Effector memory CD8-positive, alpha-beta T cell (primary cell): ENCODE data around the gene RIC8A.

ENCODE experiments used
- ATAC-seq: fragments of 150-1000 bp; cut with Tn5 transposase; replicated peaks from 2 replicates; pipeline ENCODE4 v1.10.0; 2021; ENCODE audit warnings: mild to moderate bottlenecking, moderate library complexity
- DNase-seq, 3 experiments: peaks; one replicate each; pipeline ENCODE4 v3.0.0; 2021
- H3K27ac Mint-ChIP-seq, 2 donors: one replicate each; pipeline ENCODE4 v1.8.0; 2022; ENCODE audit warnings: mild to moderate bottlenecking in 2 of 2, mixed read lengths in 2 of 2, moderate library complexity in 2 of 2
- H3K27me3 Mint-ChIP-seq, 2 donors: one replicate each; pipeline ENCODE4 v1.8.0; 2022; ENCODE audit warnings: mixed read lengths in 2 of 2
- H3K36me3 Mint-ChIP-seq: one replicate; pipeline ENCODE4 v1.8.0; 2022; ENCODE audit warnings: mild to moderate bottlenecking, moderate library complexity, mixed read lengths; ENCODE audit not compliant: insufficient read depth
- H3K4me1 Mint-ChIP-seq, 2 donors: one replicate each; pipeline ENCODE4 v1.8.0; 2022; ENCODE audit warnings: low read depth in 2 of 2, mixed read lengths in 2 of 2
- H3K4me3 Mint-ChIP-seq, 2 donors: one replicate each; pipeline ENCODE4 v1.8.0; 2022; ENCODE audit warnings: mild to moderate bottlenecking in 2 of 2, mixed read lengths in 2 of 2, moderate library complexity in 2 of 2
- H3K9me3 Mint-ChIP-seq, 2 donors: one replicate each; pipeline ENCODE4 v1.8.0; 2022; ENCODE audit warnings: mixed read lengths in 2 of 2

RIC8A gene

DNA sequence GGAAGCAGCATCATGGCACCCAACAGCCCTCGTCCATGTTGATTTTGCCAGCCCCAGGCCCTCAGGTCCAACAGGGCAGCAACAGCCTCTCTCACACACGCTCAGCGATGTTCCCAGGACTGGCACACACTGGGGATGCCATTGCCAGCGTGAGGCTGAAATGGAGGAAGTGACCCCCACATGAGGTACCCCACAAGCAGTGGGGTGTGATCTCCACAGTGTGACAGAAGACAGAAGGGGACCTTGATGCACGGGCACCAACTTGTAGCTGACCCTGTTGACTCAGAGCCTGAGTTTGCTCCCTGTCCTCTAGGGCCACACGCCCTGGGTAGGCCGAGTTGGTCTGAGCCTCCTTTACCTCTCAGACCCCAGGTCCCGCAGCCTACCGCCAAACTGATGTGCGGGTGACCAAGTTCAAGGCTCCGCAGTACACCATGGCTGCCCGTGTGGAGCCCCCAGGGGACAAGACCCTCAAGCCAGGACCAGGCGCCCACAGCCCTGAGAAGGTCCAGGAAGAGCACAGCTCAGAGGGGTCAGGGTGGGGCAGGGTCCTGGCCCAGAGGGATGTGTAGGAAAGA lies 8.4 kb upstream of the RIC8A start:
- no peak for ATAC-seq
- Mint-ChIP-seq H3K4me3 (no peak overlapping the region), H3K9me3 (no peaks in the 10 kb centered on the region), H3K27me3 (no peaks in the 10 kb centered on the region), H3K4me1 (peaks cover 19 to 22% of the 10 kb centered on the region in 2 donors), H3K27ac (peak overlapping the region in 1 of 2 donors; percentile 48), H3K36me3 (peaks cover 10% of the 10 kb centered on the region)
- no peak for DNase-seq

DNA sequence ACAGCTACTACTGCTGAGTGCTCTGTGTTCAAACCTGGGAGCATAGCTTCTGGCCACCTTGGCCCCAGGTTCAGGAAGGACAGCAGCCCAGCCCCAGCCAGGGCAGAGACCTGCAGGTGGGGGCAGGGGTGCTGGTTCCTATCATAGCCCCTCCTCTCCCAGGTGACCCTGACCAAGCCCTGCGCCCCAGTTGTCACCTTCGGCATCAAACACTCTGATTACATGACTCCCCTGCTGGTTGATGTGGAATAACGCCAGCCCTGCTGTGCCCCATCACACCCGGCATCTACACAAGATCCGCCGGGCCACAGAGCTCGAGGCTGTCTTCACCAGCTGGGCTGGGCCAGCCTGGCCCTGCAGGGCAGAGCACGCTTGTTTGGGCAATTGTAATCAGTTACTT lies 7.7 kb upstream of the RIC8A start:
- Mint-ChIP-seq H3K27me3 (no peaks in the 10 kb centered on the region), H3K4me3 (no peak overlapping the region), H3K36me3 (peaks cover 10% of the 10 kb centered on the region), H3K9me3 (no peaks in the 10 kb centered on the region), H3K4me1 (peaks cover 22 to 23% of the 10 kb centered on the region in 2 donors), H3K27ac (peak overlapping the region in 1 of 2 donors; percentile 29)
- DNase-seq: no peak
- no peak for ATAC-seq

DNA sequence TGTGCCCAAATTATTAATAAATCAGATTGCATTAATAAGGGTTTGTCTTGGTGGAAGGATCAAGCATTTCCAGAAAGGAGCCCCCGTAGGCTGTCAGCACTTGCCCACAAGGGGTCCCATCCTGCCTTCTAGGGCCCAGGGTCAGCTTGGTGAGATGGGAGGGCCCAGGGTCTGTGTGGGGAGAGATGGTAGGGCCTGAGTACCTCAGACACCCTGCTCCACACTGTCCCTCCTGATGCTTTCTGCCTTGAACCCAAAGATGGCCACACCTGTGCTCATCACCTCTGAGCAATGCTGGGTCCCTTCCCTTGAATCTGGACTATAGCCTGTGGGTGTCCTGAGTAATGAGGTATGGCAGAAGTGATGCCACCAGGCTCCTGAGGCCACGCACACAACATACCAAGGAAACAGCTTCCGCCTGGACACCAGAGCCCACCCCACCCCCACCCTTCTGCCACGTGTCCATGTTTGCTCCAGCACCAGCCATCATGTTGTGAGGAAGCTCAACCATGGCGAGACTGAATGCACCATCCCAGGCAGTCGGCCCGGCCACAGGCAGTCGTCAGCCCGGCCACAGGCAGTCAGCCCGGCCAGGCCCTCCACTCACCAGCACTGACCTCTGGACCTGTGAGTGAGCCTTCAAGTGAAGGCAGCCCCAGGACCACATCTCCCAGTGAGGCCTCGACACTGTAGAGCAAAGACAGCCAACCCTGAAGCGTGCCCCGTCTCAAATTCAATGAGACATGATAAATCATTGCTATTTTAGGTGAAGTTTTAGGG lies 7.1 kb upstream of the RIC8A start:
- ATAC-seq (no peak), DNase-seq (no peak)
- Mint-ChIP-seq H3K4me1 (peaks cover 22 to 25% of the 10 kb centered on the region in 2 donors), H3K9me3 (no peaks in the 10 kb centered on the region), H3K36me3 (peaks cover 15% of the 10 kb centered on the region), H3K4me3 (no peak overlapping the region), H3K27me3 (no peaks in the 10 kb centered on the region), H3K27ac (peak overlapping the region in 1 of 2 donors; percentile 29)

DNA sequence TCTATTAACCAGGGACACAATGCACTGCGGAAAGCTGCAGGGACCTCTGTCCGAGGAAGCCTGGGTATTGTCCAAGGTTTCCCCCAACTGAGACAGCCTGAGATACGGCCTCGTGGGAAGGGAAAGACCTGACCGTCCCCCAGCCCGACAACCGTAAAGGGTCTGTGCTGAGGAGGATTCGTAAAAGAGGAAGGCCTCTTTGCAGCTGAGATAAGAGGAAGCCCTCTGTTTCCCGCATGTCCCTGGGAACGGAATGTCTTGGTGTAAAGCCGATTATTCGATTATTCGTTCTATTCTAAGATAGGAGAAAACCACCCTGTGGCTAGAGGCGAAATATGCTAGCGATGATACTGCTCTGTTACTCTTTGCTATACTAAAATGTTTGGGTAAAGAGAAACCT lies 5.5 kb upstream of the RIC8A start:
- ATAC-seq: no peak
- peaks cover 34 to 38% of the 10 kb centered on the region in 2 donors for H3K4me1 Mint-ChIP-seq

DNA sequence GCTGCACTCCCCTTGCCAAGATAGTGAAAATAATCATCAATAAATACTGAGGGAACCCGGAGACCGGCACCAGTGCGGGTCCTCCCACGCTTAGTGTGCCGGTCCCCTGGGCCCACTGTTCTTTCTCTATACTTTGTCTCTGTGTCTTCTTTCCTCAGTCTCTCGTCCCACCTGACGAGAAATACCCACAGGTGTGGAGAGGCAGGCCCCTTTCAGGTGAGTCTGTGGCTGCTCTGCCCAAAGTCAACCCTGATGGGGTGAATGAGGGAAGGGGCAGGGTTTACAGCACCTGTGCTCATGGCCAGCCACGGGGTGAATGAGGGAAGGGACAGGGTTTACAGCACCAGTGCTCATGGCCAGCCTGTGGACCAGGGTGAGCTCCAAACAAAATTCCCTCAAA lies 5.0 kb upstream of the RIC8A start:
- Mint-ChIP-seq H3K27ac (peak overlapping the region; percentile 47 to 88), H3K27me3 (no peaks in the 10 kb centered on the region), H3K36me3 (peaks cover 33% of the 10 kb centered on the region), H3K4me1 (peaks cover 38 to 42% of the 10 kb centered on the region in 2 donors), H3K4me3 (no peak overlapping the region), H3K9me3 (no peaks in the 10 kb centered on the region)
- DNase-seq: no peak
- ATAC-seq: no peak

More for the DNA sequence above, 5.5 kb upstream of the RIC8A start:
- DNase-seq: no peak
- Mint-ChIP-seq H3K4me3 (no peak overlapping the region), H3K36me3 (peaks cover 28% of the 10 kb centered on the region), H3K27me3 (no peaks in the 10 kb centered on the region), H3K27ac (peak overlapping the region; percentile 47 to 88), H3K9me3 (no peaks in the 10 kb centered on the region)

DNA sequence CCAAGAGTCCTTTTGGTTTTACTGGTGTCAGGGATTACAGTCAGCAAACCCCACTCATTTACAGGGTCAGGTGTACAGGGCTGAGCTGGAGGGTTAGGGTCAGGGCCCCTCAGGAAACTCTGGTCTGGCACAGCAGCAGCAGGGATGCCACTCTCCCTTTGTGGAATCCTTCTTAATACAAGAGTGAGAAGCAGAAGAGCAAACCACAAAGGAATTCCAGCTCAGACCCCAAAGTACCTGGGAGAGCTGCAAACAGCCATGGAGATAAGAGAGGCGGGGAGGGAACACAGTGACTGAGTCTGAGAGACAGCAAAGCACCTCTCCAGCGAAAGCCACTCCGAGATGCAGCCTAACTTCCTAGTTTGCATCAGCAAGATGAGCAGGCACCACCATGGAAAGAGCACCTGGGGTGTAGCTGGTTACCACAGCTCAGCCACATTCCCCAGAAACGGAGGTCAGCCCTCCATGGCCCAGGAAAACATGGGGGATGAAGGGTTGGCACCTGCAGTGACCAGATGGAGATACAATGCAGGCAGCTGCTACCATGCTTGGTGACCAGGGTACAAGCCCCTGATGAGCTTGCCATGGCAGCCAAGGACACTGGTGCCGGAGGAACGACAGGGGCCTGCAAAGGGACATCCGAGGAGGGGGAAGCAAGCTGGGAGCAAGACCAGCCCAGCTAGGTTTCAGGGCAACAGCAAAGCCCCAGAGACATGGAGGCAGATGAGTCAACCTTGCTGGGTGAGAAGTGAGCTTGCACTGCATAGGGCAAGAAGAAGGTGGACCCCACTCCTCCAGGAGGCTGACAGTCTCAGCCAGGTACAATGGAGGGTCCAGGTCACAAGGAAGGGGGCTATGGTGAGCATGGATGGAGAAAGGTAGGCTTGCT lies 4.2 kb upstream of the RIC8A start:
- Mint-ChIP-seq H3K4me3 (no peak overlapping the region), H3K27ac (peak overlapping the region; percentile 47 to 88), H3K9me3 (no peaks in the 10 kb centered on the region), H3K4me1 (peaks cover 46 to 48% of the 10 kb centered on the region in 2 donors), H3K36me3 (peaks cover 38% of the 10 kb centered on the region), H3K27me3 (no peaks in the 10 kb centered on the region)
- ATAC-seq (no peak), DNase-seq (no peak)

DNA sequence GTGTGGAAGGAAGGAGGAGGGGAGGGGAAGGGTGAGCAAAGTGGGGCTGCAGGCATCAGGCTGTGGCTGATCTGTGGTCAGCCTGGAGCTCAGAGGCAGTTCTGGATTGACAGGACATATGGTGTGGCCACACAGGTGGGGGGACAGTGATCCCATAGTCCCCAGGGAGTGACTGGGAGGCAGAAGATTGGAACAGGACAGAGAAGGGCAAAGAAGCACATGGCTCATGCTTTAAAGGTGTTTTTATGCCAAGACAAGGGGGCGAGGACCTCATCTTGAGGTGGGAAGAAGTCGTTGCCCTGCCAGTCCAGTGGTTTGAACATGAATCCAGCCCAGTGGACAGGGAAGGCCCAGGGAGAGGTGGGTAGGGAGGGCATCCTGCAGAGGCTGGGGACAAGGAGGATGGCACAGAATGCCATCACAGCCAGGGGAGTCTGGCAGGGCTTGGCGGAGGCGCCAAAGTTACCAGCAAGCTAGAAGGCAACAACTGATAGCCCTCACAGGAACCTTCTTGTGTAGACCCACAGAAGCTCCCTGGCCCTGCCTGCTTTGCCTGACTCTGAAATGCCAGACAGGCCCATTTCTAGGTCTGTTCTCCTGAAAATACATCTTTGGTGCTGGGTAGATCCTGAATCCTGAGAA lies 3.4 kb upstream of the RIC8A start:
- H3K4me3 Mint-ChIP-seq: no peak overlapping the region
- H3K27ac Mint-ChIP-seq: peak overlapping the region in 1 of 2 donors; percentile 88
- H3K4me1 Mint-ChIP-seq: peaks cover 47 to 49% of the 10 kb centered on the region in 2 donors
- no peak for DNase-seq
- peaks cover 44% of the 10 kb centered on the region for H3K36me3 Mint-ChIP-seq
- no peaks in the 10 kb centered on the region for H3K9me3 Mint-ChIP-seq
- no peak for ATAC-seq
- H3K27me3 Mint-ChIP-seq: no peaks in the 10 kb centered on the region

DNA sequence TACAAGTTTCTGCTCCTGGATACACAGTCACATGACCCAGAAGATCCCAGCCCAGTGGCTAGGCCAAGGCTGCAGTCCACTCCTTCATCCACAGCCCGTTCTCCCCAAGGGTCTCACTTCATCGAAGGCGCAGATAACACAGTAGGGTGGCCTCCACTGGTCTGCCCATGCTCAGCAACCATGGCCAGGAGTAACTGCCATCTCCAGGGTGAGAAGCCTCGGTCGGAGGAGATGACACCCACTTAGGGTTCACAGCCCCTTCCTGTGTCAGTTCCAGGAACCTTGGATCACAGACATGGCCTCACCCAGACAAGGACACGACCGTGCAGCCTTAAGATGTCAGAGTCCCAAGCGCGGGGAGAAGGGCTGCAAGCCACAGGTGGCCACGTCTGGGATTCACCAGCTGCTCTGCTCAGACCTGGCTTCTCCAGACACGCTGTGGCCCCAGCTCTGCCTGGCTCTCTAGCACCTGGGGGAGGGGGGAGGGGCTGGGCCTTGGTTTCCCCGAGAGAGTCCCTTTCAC lies 2.9 kb upstream of the RIC8A start:
- DNase-seq: no peak
- no peak overlapping the region for H3K27ac Mint-ChIP-seq
- peaks cover 45% of the 10 kb centered on the region for H3K36me3 Mint-ChIP-seq
- H3K27me3 Mint-ChIP-seq: no peaks in the 10 kb centered on the region
- peak overlapping the region in 1 of 2 donors; percentile 33 for H3K4me3 Mint-ChIP-seq
- no peaks in the 10 kb centered on the region for H3K9me3 Mint-ChIP-seq
- H3K4me1 Mint-ChIP-seq: peaks cover 47 to 49% of the 10 kb centered on the region in 2 donors
- ATAC-seq: no peak

DNA sequence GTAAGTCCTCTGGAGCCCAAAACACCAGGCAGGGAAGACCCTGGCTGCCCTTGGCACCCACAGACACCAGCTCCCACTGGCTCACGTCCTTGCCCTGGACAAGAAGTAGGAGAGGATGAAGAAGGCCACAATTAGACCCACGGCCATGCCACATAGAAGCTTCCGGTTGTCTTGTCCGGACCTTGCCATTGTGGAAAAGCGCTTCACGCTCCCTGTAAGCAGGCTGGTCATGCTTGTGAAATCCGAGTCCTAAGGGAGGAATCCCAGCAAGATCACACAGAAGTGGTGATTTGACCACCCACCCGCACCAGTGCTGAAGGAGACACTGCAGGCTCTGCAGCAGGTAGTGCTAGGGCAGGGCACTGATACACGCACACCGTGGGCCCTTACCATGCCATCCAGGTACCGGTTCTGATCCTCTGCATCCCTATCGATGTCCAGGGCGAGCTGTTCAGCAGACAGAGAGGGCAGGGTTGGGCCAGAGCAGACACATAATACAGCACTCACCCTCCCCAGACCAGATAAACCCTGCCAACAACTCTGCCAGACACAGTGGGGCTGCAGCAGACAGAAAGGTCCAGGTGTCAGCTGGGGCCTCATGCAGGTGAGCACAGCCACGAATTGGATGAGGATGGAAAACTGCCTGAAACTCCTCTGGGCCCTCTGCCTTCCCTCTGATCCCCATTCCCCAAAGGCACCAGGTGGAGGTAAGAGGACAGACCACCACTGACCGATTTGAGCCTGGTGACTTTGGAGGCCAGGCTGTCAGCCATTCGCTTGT lies 2.1 kb upstream of the RIC8A start:
- Mint-ChIP-seq H3K4me1 (peaks cover 52 to 56% of the 10 kb centered on the region in 2 donors), H3K27me3 (no peaks in the 10 kb centered on the region), H3K9me3 (no peaks in the 10 kb centered on the region), H3K27ac (peak overlapping the region in 1 of 2 donors; percentile 97), H3K36me3 (peaks cover 51% of the 10 kb centered on the region), H3K4me3 (peak overlapping the region in 1 of 2 donors; percentile 92)
- DNase-seq (no peak), ATAC-seq (no peak)

DNA sequence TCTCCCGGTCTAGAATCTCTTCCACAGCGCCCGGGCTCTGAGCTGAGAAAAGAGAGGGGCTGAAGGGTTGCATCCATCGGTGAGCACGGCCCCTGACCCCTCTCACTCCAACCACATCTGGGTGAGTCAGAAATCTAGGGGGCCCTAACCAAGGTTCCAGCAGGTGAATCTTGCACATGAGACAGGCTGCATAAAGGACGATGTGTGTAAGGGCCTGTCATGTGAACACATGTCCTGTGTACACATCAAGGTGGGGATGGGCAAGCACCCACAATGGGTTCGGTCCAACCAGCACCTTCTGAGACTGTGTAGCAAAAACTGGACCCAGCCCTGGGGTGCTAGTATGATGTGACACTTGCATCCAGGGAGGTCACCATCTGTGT lies 1.5 kb upstream of the RIC8A start:
- no peaks in the 10 kb centered on the region for H3K27me3 Mint-ChIP-seq
- H3K9me3 Mint-ChIP-seq: no peaks in the 10 kb centered on the region
- no peak for DNase-seq
- no peak for ATAC-seq
- H3K4me3 Mint-ChIP-seq: peak overlapping the region; percentile 92 to 94
- peaks cover 51% of the 10 kb centered on the region for H3K36me3 Mint-ChIP-seq
- H3K4me1 Mint-ChIP-seq: peaks cover 54 to 56% of the 10 kb centered on the region in 2 donors
- H3K27ac Mint-ChIP-seq: peak overlapping the region; percentile 97 to 98

DNA sequence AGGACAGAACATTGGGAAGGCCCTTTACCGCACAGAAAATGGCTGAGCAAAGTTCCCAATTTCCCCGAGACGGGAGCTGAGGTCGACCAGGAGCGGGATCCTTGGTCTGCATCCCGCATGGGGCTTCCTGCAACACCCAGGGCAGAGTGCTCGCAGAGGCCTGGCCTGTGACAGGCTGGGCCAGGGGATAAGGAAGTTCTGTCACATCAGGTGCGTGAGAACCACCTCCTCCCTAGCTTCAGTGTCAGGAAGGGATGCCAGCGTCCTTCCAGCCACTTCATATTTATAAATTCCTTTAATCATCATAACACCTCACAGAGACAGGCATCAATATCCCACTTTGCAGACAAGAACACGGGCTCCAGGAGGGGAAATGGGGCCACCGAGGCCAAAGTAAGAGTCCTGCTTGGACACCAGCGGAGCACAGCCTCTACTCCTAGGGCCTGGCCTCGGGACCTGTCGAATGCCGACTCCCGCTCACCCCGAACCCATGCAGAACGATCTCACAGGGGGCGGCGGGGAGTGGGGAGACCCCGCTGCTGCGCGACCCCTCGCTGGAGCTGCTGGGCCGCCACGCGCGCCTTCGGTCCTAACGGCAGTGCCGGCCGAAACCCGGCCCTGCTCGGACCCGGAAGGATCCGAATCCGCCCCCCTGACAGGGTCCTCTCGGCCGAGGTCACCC lies 841 bp upstream of the RIC8A start:
- peaks cover 56% of the 10 kb centered on the region for H3K36me3 Mint-ChIP-seq
- DNase-seq: no peak
- H3K27me3 Mint-ChIP-seq: no peaks in the 10 kb centered on the region
- H3K27ac Mint-ChIP-seq: peak overlapping the region; percentile 97 to 98
- H3K4me3 Mint-ChIP-seq: peak overlapping the region; percentile 92 to 94
- H3K4me1 Mint-ChIP-seq: peaks cover 56 to 58% of the 10 kb centered on the region in 2 donors
- no peak for ATAC-seq
- H3K9me3 Mint-ChIP-seq: no peaks in the 10 kb centered on the region

DNA sequence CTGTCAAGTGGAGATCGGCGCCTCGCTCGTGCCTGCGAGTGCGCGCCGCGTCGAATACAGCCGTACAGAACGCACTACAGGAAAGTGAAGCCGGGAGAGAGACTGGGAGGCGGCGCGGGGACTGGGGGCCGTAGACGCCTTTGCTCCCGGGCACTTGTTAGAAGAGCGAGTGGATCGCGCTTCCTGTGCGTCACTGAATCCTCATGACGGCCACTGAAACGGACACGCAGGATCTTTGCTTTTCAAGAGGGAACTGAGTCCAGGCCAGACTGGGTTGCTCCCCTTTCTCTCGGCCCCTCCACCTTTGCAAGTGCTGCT lies 314 bp downstream of the RIC8A start:
- DNase-seq (no peak), ATAC-seq (peak; percentile 13)
- Mint-ChIP-seq H3K27me3 (no peaks in the 10 kb centered on the region), H3K4me1 (peaks cover 48 to 50% of the 10 kb centered on the region in 2 donors), H3K36me3 (peaks cover 54% of the 10 kb centered on the region), H3K4me3 (peak overlapping the region; percentile 92 to 94), H3K9me3 (no peaks in the 10 kb centered on the region), H3K27ac (peak overlapping the region; percentile 97 to 98)
